GM12891 (cell line): ENCODE results near the gene LAG3.
A peak's percentile ranks its signal among the peaks of the same experiment; 100 is the strongest.

Experiments
- DNase-seq: peaks from one replicate; pipeline ENCODE4 v3.0.0; 2011; ENCODE audit warnings: low spot score; ENCODE audit not compliant: insufficient read length
- FAIRE-seq: peaks from 2 replicates; lab custom pipeline; 2011; peaks lifted over from hg19 to GRCh38; lab: Jason Lieb, UNC
- PAX5 ChIP-seq: IDR thresholded peaks from 2 replicates; pipeline ENCODE4 v1.6.1; 2011; ENCODE audit warnings: low read length, moderate library complexity, mild to moderate bottlenecking; ENCODE audit not compliant: insufficient read depth, severe bottlenecking
- POLR2A ChIP-seq: IDR thresholded peaks from 2 replicates; pipeline ENCODE4 v1.6.1; 2011; ENCODE audit warnings: low read depth, low read length, control low read depth
- POLR2AphosphoS5 ChIP-seq: IDR thresholded peaks from 2 replicates; pipeline ENCODE4 v1.6.1; 2011; ENCODE audit warnings: low read depth, low read length, control low read depth
- POU2F2 ChIP-seq: IDR thresholded peaks from 2 replicates; pipeline ENCODE4 v1.6.1; 2011; ENCODE audit warnings: low read depth, mild to moderate bottlenecking, control low read depth, low read length, moderate library complexity
- SPI1 ChIP-seq: IDR thresholded peaks from 2 replicates; pipeline ENCODE4 v1.6.1; 2011; ENCODE audit warnings: low read depth, low read length, control low read depth
- TAF1 ChIP-seq: IDR thresholded peaks from 2 replicates; pipeline ENCODE4 v1.6.1; 2011; ENCODE audit warnings: low read depth, low read length, control low read depth

Gene LAG3

GRCh38 chr12:6752921-6753771 is 19.2 kb upstream of the LAG3 start, which contains the start of gene MLF2:
Gene MLF2, minus strand, starts transcription at chr12:6753141. Its CDS starts 807 bp downstream, at chr12:6752334.
- peak; percentile 99 for DNase-seq
- FAIRE-seq = peak; percentile 97
- TF ChIP-seq POU2F2 (0 out of 2 replicates have a peak, but pooled peaks have one; percentile 62), POLR2AphosphoS5 (peak; percentile 73; the same call in 1 of the 2 replicates), SPI1 (0 out of 2 replicates have a peak, but pooled peaks have one; percentile 5), PAX5 (no peak), POLR2A (peak; percentile 72), TAF1 (peak; percentile 40; the same call in 1 of the 2 replicates)

- TF ChIP-seq SPI1 (no peak), PAX5 (peak; percentile 6), POLR2A (no peak), POU2F2 (no peak)
- DNase-seq = no peak
- no peak for FAIRE-seq
Measured at GRCh38 chr12:6753772-6754356, 18.5 kb upstream of the LAG3 start.

- no peak for FAIRE-seq
- TF ChIP-seq POLR2A = no peak
- no peak for TF ChIP-seq PAX5
- TF ChIP-seq SPI1 = no peak
- TF ChIP-seq POLR2AphosphoS5 = no peak
- no peak for TF ChIP-seq POU2F2
- TF ChIP-seq TAF1 = no peak
- no peak for DNase-seq
Measured at GRCh38 chr12:6754411-6754810, 17.9 kb upstream of the LAG3 start.

- FAIRE-seq (no peak), DNase-seq (no peak)
- no peak for TF ChIP-seq SPI1
- no peak for TF ChIP-seq POLR2A
- no peak for TF ChIP-seq PAX5
- TF ChIP-seq POU2F2 = no peak
Measured at GRCh38 chr12:6757028-6757690, 15.2 kb upstream of the LAG3 start.

GRCh38 chr12:6758506-6759095 is 13.7 kb upstream of the LAG3 start:
- DNase-seq = no peak
- TF ChIP-seq TAF1 (no peak), POLR2A (no peak), SPI1 (peak; percentile 24; the same call in 1 of the 2 replicates), PAX5 (no peak)
- peak; percentile 70 for FAIRE-seq

- TF ChIP-seq POLR2AphosphoS5 (no peak), POLR2A (no peak), TAF1 (no peak), POU2F2 (no peak), SPI1 (no peak), PAX5 (no peak)
- FAIRE-seq (no peak), DNase-seq (no peak)
Measured at GRCh38 chr12:6759741-6760140, 12.6 kb upstream of the LAG3 start.

- DNase-seq (no peak), FAIRE-seq (no peak)
- no peak for TF ChIP-seq POLR2A
- no peak for TF ChIP-seq POLR2AphosphoS5
- TF ChIP-seq POU2F2 = no peak
- TF ChIP-seq SPI1 = no peak
- no peak for TF ChIP-seq PAX5
- no peak for TF ChIP-seq TAF1
Measured at GRCh38 chr12:6763380-6763779, 8.9 kb upstream of the LAG3 start.

GRCh38 chr12:6764011-6764828 is 8.1 kb upstream of the LAG3 start:
- DNase-seq (peak; percentile 90), FAIRE-seq (peak; percentile 97)
- TF ChIP-seq PAX5 (no peak), POU2F2 (peak; percentile 64; the same call in 1 of the 2 replicates), POLR2AphosphoS5 (no peak), TAF1 (no peak), SPI1 (no peak), POLR2A (no peak)
